Midbrain (tissue), 1 donor: ENCODE results near the gene GEMIN2.
"Not testable (repeated sequence)": the region's sequence is repeated elsewhere in the genome, so short reads cannot be mapped to it uniquely, and the experiment has no call there.

Source experiments
- DNase-seq: peaks from one replicate; lab custom pipeline; 2025; lab: John Stamatoyannopoulos, UW

GEMIN2 gene

GRCh38 chr14:39176263-39177167, 62.4 kb downstream of the GEMIN2 start:
- DNase-seq = no peak

GRCh38 chr14:39177168-39177545, 63.0 kb downstream of the GEMIN2 start:
- DNase-seq = no peak

GRCh38 chr14:39179042-39179441, 64.9 kb downstream of the GEMIN2 start:
- no peak for DNase-seq

- DNase-seq = no peak
These were observed 66.4 kb downstream of the GEMIN2 start for GRCh38 chr14:39180553-39180952.

GRCh38 chr14:39181026-39181692, 67.0 kb downstream of the GEMIN2 start:
- no peak for DNase-seq

- no peak for DNase-seq
These were observed 67.5 kb downstream of the GEMIN2 start for GRCh38 chr14:39181693-39182047.

- no peak for DNase-seq
These were observed 68.9 kb downstream of the GEMIN2 start for GRCh38 chr14:39182770-39183684.

GRCh38 chr14:39183685-39184003, 69.5 kb downstream of the GEMIN2 start:
- DNase-seq = not testable (repeated sequence)

- no peak for DNase-seq
These were observed 70.6 kb downstream of the GEMIN2 start for GRCh38 chr14:39184628-39185255.

- DNase-seq = no peak
These were observed 71.3 kb downstream of the GEMIN2 start for GRCh38 chr14:39185256-39186049.
